IMR-90 (cell line): ENCODE measurements around the gene SLC9A1.

Experiments used
- BHLHE40 ChIP-seq: fragments of 150-350 bp; IDR thresholded peaks from 2 replicates; pipeline ENCODE4 v1.6.1; 2016; ENCODE audit warnings: mild to moderate bottlenecking, low read depth, low read length
- FOS ChIP-seq: fragments of 150-350 bp; IDR thresholded peaks from 2 replicates; pipeline ENCODE4 v1.6.1; 2016; ENCODE audit warnings: low read depth, low read length
- MAZ ChIP-seq: IDR thresholded peaks from 2 replicates; pipeline ENCODE4 v1.6.1; 2012; ENCODE audit warnings: low read depth, mild to moderate bottlenecking, low read length, improper control_type of control experiment, moderate library complexity, borderline replicate concordance
- POLR2A ChIP-seq: IDR thresholded peaks from 2 replicates; pipeline ENCODE4 v1.6.1; 2012; ENCODE audit warnings: mild to moderate bottlenecking, low read depth, low read length
- RFX5 ChIP-seq: IDR thresholded peaks from 2 replicates; pipeline ENCODE4 v1.8.0; 2012; ENCODE audit warnings: low read depth, mild to moderate bottlenecking, low read length, moderate library complexity
- SMC3 ChIP-seq: fragments of 150-350 bp; IDR thresholded peaks from 2 replicates; pipeline ENCODE4 v1.6.1; 2016; ENCODE audit warnings: low read depth, mild to moderate bottlenecking, antibody characterized with exemption, low read length, moderate library complexity
- TF ChIP-seq, protein P1 (sequence below): fragments of 150-350 bp; IDR thresholded peaks from 2 replicates; pipeline ENCODE4 v1.6.1; 2017; ENCODE audit warnings: mild to moderate bottlenecking, antibody characterized with exemption, low read length, low read depth
- TF ChIP-seq, protein P2 (sequence below): conservative IDR thresholded peaks from 2 replicates; pipeline ENCODE4 v1.5.1; 2012; ENCODE audit warnings: mild to moderate bottlenecking, low read depth, low read length, improper control_type of control experiment

- TF ChIP-seq, protein P1, sequence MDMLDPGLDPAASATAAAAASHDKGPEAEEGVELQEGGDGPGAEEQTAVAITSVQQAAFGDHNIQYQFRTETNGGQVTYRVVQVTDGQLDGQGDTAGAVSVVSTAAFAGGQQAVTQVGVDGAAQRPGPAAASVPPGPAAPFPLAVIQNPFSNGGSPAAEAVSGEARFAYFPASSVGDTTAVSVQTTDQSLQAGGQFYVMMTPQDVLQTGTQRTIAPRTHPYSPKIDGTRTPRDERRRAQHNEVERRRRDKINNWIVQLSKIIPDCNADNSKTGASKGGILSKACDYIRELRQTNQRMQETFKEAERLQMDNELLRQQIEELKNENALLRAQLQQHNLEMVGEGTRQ = no peak
- TF ChIP-seq, protein P2, sequence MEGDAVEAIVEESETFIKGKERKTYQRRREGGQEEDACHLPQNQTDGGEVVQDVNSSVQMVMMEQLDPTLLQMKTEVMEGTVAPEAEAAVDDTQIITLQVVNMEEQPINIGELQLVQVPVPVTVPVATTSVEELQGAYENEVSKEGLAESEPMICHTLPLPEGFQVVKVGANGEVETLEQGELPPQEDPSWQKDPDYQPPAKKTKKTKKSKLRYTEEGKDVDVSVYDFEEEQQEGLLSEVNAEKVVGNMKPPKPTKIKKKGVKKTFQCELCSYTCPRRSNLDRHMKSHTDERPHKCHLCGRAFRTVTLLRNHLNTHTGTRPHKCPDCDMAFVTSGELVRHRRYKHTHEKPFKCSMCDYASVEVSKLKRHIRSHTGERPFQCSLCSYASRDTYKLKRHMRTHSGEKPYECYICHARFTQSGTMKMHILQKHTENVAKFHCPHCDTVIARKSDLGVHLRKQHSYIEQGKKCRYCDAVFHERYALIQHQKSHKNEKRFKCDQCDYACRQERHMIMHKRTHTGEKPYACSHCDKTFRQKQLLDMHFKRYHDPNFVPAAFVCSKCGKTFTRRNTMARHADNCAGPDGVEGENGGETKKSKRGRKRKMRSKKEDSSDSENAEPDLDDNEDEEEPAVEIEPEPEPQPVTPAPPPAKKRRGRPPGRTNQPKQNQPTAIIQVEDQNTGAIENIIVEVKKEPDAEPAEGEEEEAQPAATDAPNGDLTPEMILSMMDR = no peak
- TF ChIP-seq MAZ (no peak), BHLHE40 (no peak), POLR2A (no peak), RFX5 (no peak), FOS (no peak), SMC3 (no peak)
Measured at GRCh38 chr1:27141266-27142003, 13.5 kb downstream of the SLC9A1 start.
